Duodenal mucosa (tissue), 2 donors: ENCODE measurements around the gene SMIM33.
A peak's percentile ranks its signal among the peaks of the same experiment; 100 is the strongest.
"Not testable (repeated sequence)": the region's sequence is repeated elsewhere in the genome, so short reads cannot be mapped to it uniquely, and the experiment has no call there.

Source experiments
- H3K27ac ChIP-seq: one replicate; pipeline ENCODE4 v1.7.0; 2013; ENCODE audit warnings: low read depth, low read length
- H3K27me3 ChIP-seq, 2 donors: one replicate each; pipeline ENCODE4 v1.7.0; 2013; ENCODE audit warnings: low read length in 2 of 2, control low read depth in 1 of 2; ENCODE audit not compliant: insufficient read depth in 2 of 2, control insufficient read depth in 1 of 2
- H3K36me3 ChIP-seq, 2 donors: one replicate each; pipeline ENCODE4 v1.7.0; 2013; ENCODE audit warnings: low read length in 2 of 2, control low read depth in 1 of 2; ENCODE audit not compliant: insufficient read depth in 2 of 2, control insufficient read depth in 1 of 2
- H3K4me1 ChIP-seq, 2 donors: one replicate each; pipeline ENCODE4 v1.7.0; 2013; ENCODE audit warnings: low read length in 2 of 2, control low read depth in 1 of 2; ENCODE audit not compliant: insufficient read depth in 2 of 2, control insufficient read depth in 1 of 2
- H3K4me3 ChIP-seq, 2 donors: one replicate each; pipeline ENCODE4 v1.7.0; 2013; ENCODE audit warnings: low read length in 2 of 2, low read depth in 1 of 2
- H3K9ac ChIP-seq, 2 donors: one replicate each; pipeline ENCODE4 v1.7.0; 2013; ENCODE audit warnings: low read length in 2 of 2, low read depth in 1 of 2
- H3K9me3 ChIP-seq, 2 donors: one replicate each; pipeline ENCODE4 v1.7.0; 2013; ENCODE audit warnings: low read length in 2 of 2, control low read depth in 1 of 2; ENCODE audit not compliant: control insufficient read depth in 1 of 2

SMIM33 gene

DNA sequence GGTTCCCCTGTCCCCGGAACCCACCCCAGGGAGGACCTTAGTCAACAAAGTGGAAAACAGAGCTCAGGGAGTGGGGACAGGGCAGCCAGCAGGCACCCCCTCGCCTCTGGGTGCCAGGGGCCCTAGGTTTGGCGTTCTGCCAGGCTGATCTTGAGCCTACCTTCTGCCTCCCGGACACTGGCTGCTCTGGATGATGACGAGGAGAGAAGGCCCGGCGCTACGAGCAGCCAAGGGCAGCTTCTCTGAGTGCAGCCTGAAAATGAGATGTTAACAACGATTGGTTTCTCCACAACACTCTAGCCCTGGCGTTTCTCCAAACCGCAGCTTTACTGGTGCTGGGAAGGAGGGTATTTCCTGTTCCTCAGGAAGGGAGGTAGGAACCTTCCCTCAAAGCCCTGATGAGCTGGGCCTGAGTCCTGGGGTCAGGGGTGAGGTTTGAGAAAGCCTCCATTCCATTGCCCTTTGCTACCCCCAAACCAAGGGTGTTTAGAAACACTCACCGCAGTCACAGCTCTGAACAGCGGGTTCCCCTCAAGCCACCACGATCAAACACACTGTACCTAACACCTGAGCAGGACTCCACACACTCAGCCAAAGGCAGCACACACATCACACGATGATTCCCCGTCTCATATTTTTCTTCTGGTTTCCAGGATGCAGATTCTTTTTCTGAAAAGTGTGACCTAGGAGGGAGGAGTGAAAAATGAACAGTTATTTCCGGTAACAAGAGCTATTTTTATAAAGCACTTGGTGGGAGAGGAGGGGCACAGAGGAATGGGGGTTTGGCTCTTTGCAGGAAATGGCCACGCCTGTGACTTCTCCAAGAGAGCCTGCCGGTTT, 11.5 kb downstream of the SMIM33 start, which contains the start of gene STING1:
STING1 (minus strand) TSS at position 709 of the 840 bp plus-strand sequence. CDS start 1,054 bp downstream, outside the sequence.
- H3K27ac ChIP-seq = peak within 1 kb of the TSS; percentile 84
- peaks cover 12 to 27% of the 10 kb centered on the region in 2 donors for H3K4me1 ChIP-seq
- no peaks in the 10 kb centered on the region for H3K9me3 ChIP-seq
- peak within 1 kb of the TSS; percentile 72 for H3K9ac ChIP-seq
- peak within 1 kb of the TSS; percentile 66 to 68 for H3K4me3 ChIP-seq
- peaks cover 0 to 9% of the 10 kb centered on the region in 2 donors for H3K36me3 ChIP-seq
- H3K27me3 ChIP-seq = no peaks in the 10 kb centered on the region

DNA sequence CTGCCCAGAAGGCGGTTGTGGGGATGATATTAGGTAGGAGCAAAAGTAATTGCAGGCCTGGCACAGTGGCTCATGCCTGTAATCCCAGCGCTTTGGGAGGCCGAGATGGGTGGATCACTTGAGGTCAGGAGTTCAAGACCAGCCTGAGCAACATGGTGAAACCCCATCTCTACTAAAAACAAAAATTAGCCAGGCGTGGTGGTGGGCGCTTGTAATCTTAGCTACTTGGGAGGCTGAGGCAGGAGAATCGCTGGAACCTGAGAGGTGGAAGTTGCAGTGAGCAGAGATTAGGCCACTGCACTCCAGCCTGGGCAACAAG, 12.0 kb downstream of the SMIM33 start:
- Histone ChIP-seq H3K4me3 (peak overlapping the region; percentile 66 to 68), H3K4me1 (peaks cover 12 to 27% of the 10 kb centered on the region in 2 donors)
- H3K9me3 ChIP-seq = not testable (repeated sequence)

GRCh38 chr5:139486201-139486600, 15.4 kb downstream of the SMIM33 start:
- H3K36me3 ChIP-seq = no peaks in the 10 kb centered on the region

More for the DNA sequence above, 12.0 kb downstream of the SMIM33 start:
- H3K27me3 ChIP-seq, H3K36me3 ChIP-seq: not testable (repeated sequence)
- Histone ChIP-seq H3K27ac (peak overlapping the region; percentile 84), H3K9ac (peak overlapping the region in 1 of 2 donors; percentile 72)

DNA sequence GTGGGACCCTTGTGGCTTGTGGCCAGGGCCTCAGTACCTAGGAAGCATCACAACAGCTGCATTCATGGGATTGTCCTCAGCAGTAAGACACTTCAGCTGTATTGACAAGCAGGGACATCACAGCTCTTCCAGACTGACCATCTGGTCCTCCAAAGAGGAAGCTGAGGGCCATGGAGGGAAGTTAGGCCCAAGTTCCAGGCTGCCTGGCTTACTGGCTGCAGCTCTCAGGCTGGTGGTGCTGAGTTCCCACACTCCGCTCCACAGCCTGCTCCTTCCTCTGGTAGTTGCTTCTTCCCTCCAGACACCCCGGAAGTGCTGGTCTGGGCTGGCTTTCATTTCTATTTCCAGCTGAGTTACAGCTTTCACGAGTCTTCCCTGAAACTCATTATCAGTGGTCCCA, 17.5 kb downstream of the SMIM33 start:
- no peak overlapping the region for H3K27ac ChIP-seq
- peaks cover 13 to 15% of the 10 kb centered on the region in 2 donors for H3K4me1 ChIP-seq
- H3K9me3 ChIP-seq = no peaks in the 10 kb centered on the region
- H3K9ac ChIP-seq = no peak overlapping the region
- H3K36me3 ChIP-seq = no peaks in the 10 kb centered on the region
- H3K4me3 ChIP-seq = no peak overlapping the region
- no peaks in the 10 kb centered on the region for H3K27me3 ChIP-seq

More at GRCh38 chr5:139486201-139486600, 15.4 kb downstream of the SMIM33 start:
- no peaks in the 10 kb centered on the region for H3K9me3 ChIP-seq
- H3K4me3 ChIP-seq = no peak overlapping the region
- H3K27ac ChIP-seq = no peak overlapping the region
- no peaks in the 10 kb centered on the region for H3K27me3 ChIP-seq
- H3K9ac ChIP-seq = no peak overlapping the region
- peaks cover 12 to 24% of the 10 kb centered on the region in 2 donors for H3K4me1 ChIP-seq

- Histone ChIP-seq H3K36me3 (no peaks in the 10 kb centered on the region), H3K27ac (no peak overlapping the region), H3K9ac (no peak overlapping the region), H3K4me3 (peak overlapping the region in 1 of 2 donors; percentile 18), H3K9me3 (no peaks in the 10 kb centered on the region), H3K4me1 (peaks cover 16 to 17% of the 10 kb centered on the region in 2 donors), H3K27me3 (no peaks in the 10 kb centered on the region)
Observed at GRCh38 chr5:139492700-139493192, 21.9 kb downstream of the SMIM33 start.

DNA sequence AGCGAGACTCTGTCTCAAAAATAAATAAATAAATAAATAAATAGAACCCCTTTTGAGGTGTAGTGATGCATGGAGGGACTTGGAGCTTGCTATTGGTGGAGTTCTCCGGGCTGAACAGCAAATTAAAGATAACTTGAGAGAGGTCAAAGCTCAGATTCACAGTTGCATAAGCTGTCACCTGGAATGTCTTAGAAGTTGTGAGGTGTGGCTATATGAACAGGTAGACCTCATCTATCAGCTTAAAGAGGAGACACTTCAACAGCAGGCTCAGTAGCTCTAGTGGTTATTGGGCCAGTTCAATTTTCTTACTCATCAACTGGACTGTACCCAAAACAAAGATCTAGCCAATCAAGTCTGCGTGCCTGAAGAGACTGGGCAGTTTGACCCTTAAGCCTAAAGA, 23.5 kb downstream of the SMIM33 start:
- H3K9ac ChIP-seq = no peak overlapping the region
- H3K36me3 ChIP-seq = no peaks in the 10 kb centered on the region
- H3K4me3 ChIP-seq = no peak overlapping the region
- no peak overlapping the region for H3K27ac ChIP-seq
- no peaks in the 10 kb centered on the region for H3K9me3 ChIP-seq
- H3K27me3 ChIP-seq = no peaks in the 10 kb centered on the region
- peaks cover 10 to 13% of the 10 kb centered on the region in 2 donors for H3K4me1 ChIP-seq

- Histone ChIP-seq H3K9ac (no peak overlapping the region), H3K9me3 (no peaks in the 10 kb centered on the region), H3K4me1 (peaks cover 10 to 13% of the 10 kb centered on the region in 2 donors), H3K4me3 (no peak overlapping the region), H3K27ac (no peak overlapping the region), H3K36me3 (no peaks in the 10 kb centered on the region), H3K27me3 (no peaks in the 10 kb centered on the region)
Observed at GRCh38 chr5:139494832-139495231, 24.0 kb downstream of the SMIM33 start.

DNA sequence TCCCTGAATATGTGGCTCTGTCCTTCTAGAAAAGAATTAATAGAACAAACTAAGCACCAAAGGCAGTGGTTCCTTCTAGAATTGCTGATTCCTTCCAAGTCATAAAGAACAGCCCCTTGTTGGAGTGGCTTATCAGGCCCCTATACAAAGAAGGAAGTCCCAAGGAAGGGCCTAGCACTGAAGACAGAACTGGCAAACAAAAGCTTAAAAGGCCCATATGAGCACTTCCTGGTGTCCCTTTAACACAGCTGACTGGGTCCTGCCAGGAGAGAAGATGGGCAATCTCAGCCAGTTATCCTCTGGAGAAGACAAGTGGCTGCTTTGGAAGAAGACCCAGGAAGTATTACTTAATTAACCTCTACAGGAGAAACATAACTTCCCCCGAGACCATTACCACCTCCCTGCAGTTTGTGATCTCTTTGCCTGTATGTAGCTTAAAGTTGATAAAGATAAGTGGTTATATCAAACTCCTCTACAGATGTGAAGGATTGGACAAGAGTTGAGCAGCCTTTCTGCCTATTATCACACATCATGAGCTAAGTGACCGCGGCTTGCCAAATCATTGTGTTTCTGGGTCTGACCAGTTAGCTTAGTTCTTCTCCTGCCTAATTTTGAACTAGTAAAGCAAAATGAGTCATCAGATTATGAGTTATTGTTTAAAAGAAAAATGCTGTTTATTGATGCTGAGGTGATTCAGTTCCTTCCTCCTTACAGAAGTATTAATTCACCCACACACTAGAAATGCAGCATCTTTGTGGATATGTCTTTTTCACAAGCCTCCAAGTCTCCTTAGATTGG, 25.0 kb downstream of the SMIM33 start:
- no peak overlapping the region for H3K9ac ChIP-seq
- H3K27ac ChIP-seq = no peak overlapping the region
- H3K4me3 ChIP-seq = no peak overlapping the region
- peaks cover 10 to 13% of the 10 kb centered on the region in 2 donors for H3K4me1 ChIP-seq
- no peaks in the 10 kb centered on the region for H3K36me3 ChIP-seq
- no peaks in the 10 kb centered on the region for H3K27me3 ChIP-seq
- H3K9me3 ChIP-seq = no peaks in the 10 kb centered on the region

- H3K9me3 ChIP-seq = no peaks in the 10 kb centered on the region
- no peaks in the 10 kb centered on the region for H3K36me3 ChIP-seq
- no peak overlapping the region for H3K27ac ChIP-seq
- no peaks in the 10 kb centered on the region for H3K27me3 ChIP-seq
- no peak overlapping the region for H3K9ac ChIP-seq
- no peaks in the 10 kb centered on the region for H3K4me1 ChIP-seq
- no peak overlapping the region for H3K4me3 ChIP-seq
Observed at GRCh38 chr5:139501381-139501780, 30.6 kb downstream of the SMIM33 start.
